ENCODE data around the gene CCR7. TPM values are rescaled to one million over a fixed set of nuclear protein-coding genes. Genes with fewer than 3 reads are reported as not detected.

The CCR7 gene
- total and polyA plus RNA-seq, 2 of the 8 experiments (the other 6 are each of a cell fraction or from before 2014, with no cell fraction given) = 0.12 to 0.17 TPM

- Histone ChIP-seq H2AFZ (ENCODE audit: low read length) (no peak overlapping the region), H3K56ac (replicated peaks; ENCODE audit: insufficient read length, low read depth, low read length) (no peak overlapping the region), H3K36me3 (ENCODE audit: control insufficient read depth in 2 of 4, insufficient read depth in 4 of 4, low read length in 3 of 4) (no peaks in the 10 kb centered on the region), H3K27me3 (replicated peaks in 1 of 4; ENCODE audit: control insufficient read depth in 3 of 4, extremely low read depth in 1 of 4, insufficient read depth in 3 of 4, low read length in 3 of 4) (no peaks in the 10 kb centered on the region), H2AK5ac (ENCODE audit: low read depth, low read length) (no peak overlapping the region), H3K9me3 (ENCODE audit: insufficient read depth in 2 of 2, low read depth in 1 of 2, low read length in 1 of 2) (no peaks in the 10 kb centered on the region), H2BK15ac (ENCODE audit: low read length) (no peak overlapping the region), H3K27ac (ENCODE audit: low read depth, low read length) (no peak overlapping the region), H3K79me2 (ENCODE audit: control insufficient read depth in 1 of 2, insufficient read depth in 2 of 2, low read length in 2 of 2) (no peaks in the 10 kb centered on the region), H4K5ac (ENCODE audit: insufficient read length, low read depth, low read length) (no peak overlapping the region), H4K20me1 (replicated peaks in 1 of 2; ENCODE audit: control insufficient read depth in 1 of 2, insufficient read depth in 2 of 2, low read length in 2 of 2) (no peaks in the 10 kb centered on the region), H3K4ac (replicated peaks; ENCODE audit: insufficient read length, low read depth, low read length) (no peak overlapping the region), H3K4me1 (replicated peaks in 1 of 4; ENCODE audit: control insufficient read depth in 3 of 4, insufficient read depth in 4 of 4, low read length in 3 of 4) (no peaks in the 10 kb centered on the region), H3K23ac (ENCODE audit: insufficient read length) (no peak overlapping the region), H3K4me3 (ENCODE audit: extremely low read depth in 1 of 4, insufficient read depth in 2 of 4, low read depth in 3 of 4, low read length in 4 of 4) (no peak overlapping the region), H3K4me2 (ENCODE audit: insufficient read depth in 1 of 2, low read depth in 2 of 2, low read length in 2 of 2) (no peak overlapping the region), H3K14ac (ENCODE audit: insufficient read length) (no peak overlapping the region), H2BK12ac (ENCODE audit: low read depth, low read length) (no peak overlapping the region), H4K91ac (replicated peaks; ENCODE audit: insufficient read length, low read length) (no peak overlapping the region), H2BK120ac (replicated peaks; ENCODE audit: low read depth, low read length) (no peak overlapping the region), H2BK20ac (ENCODE audit: low read length) (no peak overlapping the region), H3K18ac (ENCODE audit: extremely low read depth, low read length) (no peak overlapping the region), H4K8ac (ENCODE audit: extremely low read depth, insufficient read depth, low read length) (no peak overlapping the region), H3K79me1 (ENCODE audit: low read depth, low read length) (no peaks in the 10 kb centered on the region), H3K9ac (replicated peaks in 1 of 4; ENCODE audit: extremely low read depth in 1 of 4, low read depth in 3 of 4, low read length in 3 of 4) (no peak overlapping the region), H3K23me2 (ENCODE audit: low read depth, low read length) (no peaks in the 10 kb centered on the region), H2BK5ac (ENCODE audit: low read depth, low read length) (no peak overlapping the region)
- DNase-seq (ENCODE audit: low read depth in 1 of 2, low spot score in 2 of 2) = no peak
- ChIA-PET CTCF (ENCODE audit: partially characterized antibody) (interaction anchor here (4.1 kb wide), 1 partner anchor 13 kb away, joined by 19 read pairs; no protein-coding TSS in a partner anchor), POLR2A (ENCODE audit: partially characterized antibody) (no interaction called here)
- FAIRE-seq = no peak
- TF ChIP-seq MAFK (IDR thresholded peaks at IDR 0.05; ENCODE audit: low read depth, low read length) (no peak), BACH1 (IDR thresholded peaks at IDR 0.05; ENCODE audit: low read length) (no peak), TEAD4 (IDR thresholded peaks at IDR 0.05; ENCODE audit: low read depth, low read length) (no peak), JUND (IDR thresholded peaks at IDR 0.05; ENCODE audit: low read length) (no peak), RFX5 (IDR thresholded peaks at IDR 0.05; ENCODE audit: borderline replicate concordance, low read depth, low read length) (no peak), SAP30 (IDR thresholded peaks at IDR 0.05; ENCODE audit: insufficient read depth, insufficient replicate concordance, low read length) (no peak), POLR2AphosphoS5 (IDR thresholded peaks at IDR 0.05; ENCODE audit: low read depth, low read length) (no peak), CBX5 (IDR thresholded peaks at IDR 0.05; ENCODE audit: low read depth, low read length) (no peak), POLR2A (IDR thresholded peaks at IDR 0.05; ENCODE audit: control extremely low read depth in 1 of 2, low read depth in 2 of 2, low read length in 2 of 2) (no peak), KDM1A (IDR thresholded peaks at IDR 0.05; ENCODE audit: borderline replicate concordance, low read length) (no peak), MAX (IDR thresholded peaks at IDR 0.05) (no peak), CBX8 (IDR thresholded peaks at IDR 0.05; ENCODE audit: borderline replicate concordance, low read depth, low read length) (no peak), CHD2 (IDR thresholded peaks at IDR 0.05; ENCODE audit: low read length) (no peak), TAF1 (IDR thresholded peaks at IDR 0.05; ENCODE audit: low read depth, low read length) (no peak), POU5F1 (IDR thresholded peaks at IDR 0.05; ENCODE audit: low read depth, low read length) (no peak)
- TF ChIP-seq, protein P1, sequence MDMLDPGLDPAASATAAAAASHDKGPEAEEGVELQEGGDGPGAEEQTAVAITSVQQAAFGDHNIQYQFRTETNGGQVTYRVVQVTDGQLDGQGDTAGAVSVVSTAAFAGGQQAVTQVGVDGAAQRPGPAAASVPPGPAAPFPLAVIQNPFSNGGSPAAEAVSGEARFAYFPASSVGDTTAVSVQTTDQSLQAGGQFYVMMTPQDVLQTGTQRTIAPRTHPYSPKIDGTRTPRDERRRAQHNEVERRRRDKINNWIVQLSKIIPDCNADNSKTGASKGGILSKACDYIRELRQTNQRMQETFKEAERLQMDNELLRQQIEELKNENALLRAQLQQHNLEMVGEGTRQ (IDR thresholded peaks at IDR 0.05; ENCODE audit: low read length) = no peak
These were observed 9.0 kb upstream of the CCR7 start for GRCh38 chr17:40574292-40574691.
